ENCODE results near the gene GREM2. TPM values are rescaled to one million over a fixed set of nuclear protein-coding genes. Genes with fewer than 3 reads are reported as not detected.

The GREM2 gene
- total RNA-seq, 2 experiments from 2014 or later, result 0.16 to 0.28 TPM

GRCh38 chr1:240484804-240485443 is 127.0 kb downstream of the GREM2 start:
- TF ChIP-seq CTCF (IDR thresholded peaks at IDR 0.05), result no peak
- Mint-ChIP-seq H3K36me3 (ENCODE audit: low read depth) (no peaks in the 10 kb centered on the region), H3K4me1 (ENCODE audit: low read depth) (no peaks in the 10 kb centered on the region), H3K4me3 (no peak overlapping the region), H3K9me3 (no peaks in the 10 kb centered on the region), H3K27me3 (no peaks in the 10 kb centered on the region), H3K27ac (no peak overlapping the region)
- H3K9me3 ChIP-seq (ENCODE audit: control insufficient read depth in 1 of 2, insufficient read depth in 1 of 2, low read length in 2 of 2), result no peaks in the 10 kb centered on the region
- no peak for DNase-seq
- no peaks in the 10 kb centered on the region for H3K27me3 ChIP-seq (ENCODE audit: control insufficient read depth in 1 of 2, insufficient read depth in 2 of 2, low read length in 2 of 2)
- H3K4me3 ChIP-seq (ENCODE audit: low read length), result no peak overlapping the region
- no peaks in the 10 kb centered on the region for H3K4me1 ChIP-seq (ENCODE audit: insufficient read depth, low read length)
- CTCF ChIA-PET, result no interaction called here
- intact Hi-C loops (cut with DNase I, micrococcal nuclease), result no loop called here
- no peak overlapping the region for H3K27ac ChIP-seq (ENCODE audit: low read depth in 1 of 2, low read length in 2 of 2)
- POLR2A ChIA-PET, result no interaction called here
- H3K36me3 ChIP-seq (ENCODE audit: insufficient read depth, low read length), result no peaks in the 10 kb centered on the region
- ATAC-seq (ENCODE audit: poor library complexity), result no peak

DNA sequence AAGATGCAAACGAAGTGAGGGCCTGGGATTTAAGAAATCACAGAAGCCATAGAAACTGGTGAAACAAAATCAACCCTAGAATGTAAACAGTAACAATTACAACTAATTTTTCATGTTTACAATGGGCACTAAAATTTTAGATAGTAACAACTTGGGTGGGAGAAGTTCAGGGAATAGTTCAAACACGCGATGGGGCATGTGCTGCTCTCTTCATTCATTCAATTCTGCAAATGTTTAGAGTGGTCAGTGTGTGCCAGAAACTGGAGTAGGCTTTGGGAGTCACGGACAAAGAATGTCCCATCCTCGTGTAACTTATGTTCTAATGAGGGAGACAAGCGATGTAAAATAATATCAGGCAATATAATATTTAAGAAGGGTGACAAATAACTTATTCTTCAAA is 133.4 kb downstream of the GREM2 start:
- H3K27ac ChIP-seq (ENCODE audit: low read depth in 1 of 2, low read length in 2 of 2), result no peak overlapping the region

GRCh38 chr1:240475832-240476231 is 136.1 kb downstream of the GREM2 start:
- Mint-ChIP-seq H3K27ac (no peak overlapping the region), H3K4me3 (no peak overlapping the region), H3K9me3 (no peaks in the 10 kb centered on the region), H3K36me3 (ENCODE audit: low read depth) (no peaks in the 10 kb centered on the region), H3K27me3 (no peaks in the 10 kb centered on the region), H3K4me1 (ENCODE audit: low read depth) (no peaks in the 10 kb centered on the region)
- no peak overlapping the region for H3K27ac ChIP-seq (ENCODE audit: low read depth in 1 of 2, low read length in 2 of 2)
- TF ChIP-seq CTCF (IDR thresholded peaks at IDR 0.05), result no peak
- DNase-seq, result no peak
- H3K4me3 ChIP-seq (ENCODE audit: low read length), result no peak overlapping the region
- no peaks in the 10 kb centered on the region for H3K27me3 ChIP-seq (ENCODE audit: control insufficient read depth in 1 of 2, insufficient read depth in 2 of 2, low read length in 2 of 2)
- H3K4me1 ChIP-seq (ENCODE audit: insufficient read depth, low read length), result no peaks in the 10 kb centered on the region
- POLR2A ChIA-PET, result no interaction called here
- intact Hi-C loops (cut with DNase I, micrococcal nuclease), result no loop called here
- no peaks in the 10 kb centered on the region for H3K36me3 ChIP-seq (ENCODE audit: insufficient read depth, low read length)
- CTCF ChIA-PET, result no interaction called here
- H3K9me3 ChIP-seq (ENCODE audit: control insufficient read depth in 1 of 2, insufficient read depth in 1 of 2, low read length in 2 of 2), result peaks cover 0 to 5% of the 10 kb centered on the region in 2 experiments
- no peak for ATAC-seq (ENCODE audit: poor library complexity)

More for the DNA sequence above, 133.4 kb downstream of the GREM2 start:
- no peaks in the 10 kb centered on the region for H3K36me3 ChIP-seq (ENCODE audit: insufficient read depth, low read length)
- no peak overlapping the region for H3K4me3 Mint-ChIP-seq
- no peaks in the 10 kb centered on the region for H3K27me3 ChIP-seq (ENCODE audit: control insufficient read depth in 1 of 2, insufficient read depth in 2 of 2, low read length in 2 of 2)
- no peak for DNase-seq
- H3K4me1 Mint-ChIP-seq (ENCODE audit: low read depth), result no peaks in the 10 kb centered on the region
- no peak for TF ChIP-seq CTCF (IDR thresholded peaks at IDR 0.05)
- no peaks in the 10 kb centered on the region for H3K4me1 ChIP-seq (ENCODE audit: insufficient read depth, low read length)
- H3K9me3 Mint-ChIP-seq, result no peaks in the 10 kb centered on the region
- intact Hi-C loops (cut with DNase I, micrococcal nuclease), result no loop called here
- H3K27me3 Mint-ChIP-seq, result no peaks in the 10 kb centered on the region
- no peaks in the 10 kb centered on the region for H3K9me3 ChIP-seq (ENCODE audit: control insufficient read depth in 1 of 2, insufficient read depth in 1 of 2, low read length in 2 of 2)
- ChIA-PET POLR2A (no interaction called here), CTCF (no interaction called here)
- no peak overlapping the region for H3K4me3 ChIP-seq (ENCODE audit: low read length)
- no peak overlapping the region for H3K27ac Mint-ChIP-seq
- H3K36me3 Mint-ChIP-seq (ENCODE audit: low read depth), result no peaks in the 10 kb centered on the region
- ATAC-seq (ENCODE audit: poor library complexity), result no peak
